Fibroblast of lung (primary cell): ENCODE measurements around the gene SMYD1.

Experiments used
- CTCF ChIP-seq, 2 donors: IDR thresholded peaks in 1 of 2; conservative IDR thresholded peaks in 1 of 2; 1 replicate in 1 of 2; 2 replicates in 1 of 2; pipeline ENCODE4 v1.5.1; 2011 to 2012; ENCODE audit warnings: low read length in 2 of 2, control low read depth in 1 of 2, inconsistent platforms in 1 of 2, low read depth in 1 of 2, mild to moderate bottlenecking in 1 of 2
- EZH2 ChIP-seq: IDR thresholded peaks from 2 replicates; pipeline ENCODE4 v1.5.1; 2012; ENCODE audit warnings: low read length, control low read depth, mild to moderate bottlenecking; ENCODE audit errors: missing control alignments

GRCh38 chr2:88067598-88067997 lies at the start of gene SMYD1:
- TF ChIP-seq CTCF (conservative IDR thresholded peaks at IDR 0.05 in 1 of 2, IDR thresholded peaks at IDR 0.05 in 1 of 2; ENCODE audit: low read depth in 1 of 2, low read length in 2 of 2) = no peak
- no peak for TF ChIP-seq EZH2
